GM18951 (cell line): ENCODE results near the gene COL6A2.

Experiments
- POLR2A ChIP-seq: IDR thresholded peaks from 4 replicates; pipeline ENCODE4 v1.6.1; 2011; ENCODE audit warnings: mild to moderate bottlenecking; ENCODE audit not compliant: insufficient read length, insufficient read depth; ENCODE audit errors: extremely low read depth
- in situ Hi-C: fragments of 300-500 bp; cut with MboI; formaldehyde crosslinking; loops from one replicate; pipeline ENCODE4 v1.12.0; 2022; ENCODE audit warnings: low sequenced_read_pairs, mixed read lengths, inconsistent platforms; ENCODE audit not compliant: unreplicated experiment

COL6A2 gene

DNA sequence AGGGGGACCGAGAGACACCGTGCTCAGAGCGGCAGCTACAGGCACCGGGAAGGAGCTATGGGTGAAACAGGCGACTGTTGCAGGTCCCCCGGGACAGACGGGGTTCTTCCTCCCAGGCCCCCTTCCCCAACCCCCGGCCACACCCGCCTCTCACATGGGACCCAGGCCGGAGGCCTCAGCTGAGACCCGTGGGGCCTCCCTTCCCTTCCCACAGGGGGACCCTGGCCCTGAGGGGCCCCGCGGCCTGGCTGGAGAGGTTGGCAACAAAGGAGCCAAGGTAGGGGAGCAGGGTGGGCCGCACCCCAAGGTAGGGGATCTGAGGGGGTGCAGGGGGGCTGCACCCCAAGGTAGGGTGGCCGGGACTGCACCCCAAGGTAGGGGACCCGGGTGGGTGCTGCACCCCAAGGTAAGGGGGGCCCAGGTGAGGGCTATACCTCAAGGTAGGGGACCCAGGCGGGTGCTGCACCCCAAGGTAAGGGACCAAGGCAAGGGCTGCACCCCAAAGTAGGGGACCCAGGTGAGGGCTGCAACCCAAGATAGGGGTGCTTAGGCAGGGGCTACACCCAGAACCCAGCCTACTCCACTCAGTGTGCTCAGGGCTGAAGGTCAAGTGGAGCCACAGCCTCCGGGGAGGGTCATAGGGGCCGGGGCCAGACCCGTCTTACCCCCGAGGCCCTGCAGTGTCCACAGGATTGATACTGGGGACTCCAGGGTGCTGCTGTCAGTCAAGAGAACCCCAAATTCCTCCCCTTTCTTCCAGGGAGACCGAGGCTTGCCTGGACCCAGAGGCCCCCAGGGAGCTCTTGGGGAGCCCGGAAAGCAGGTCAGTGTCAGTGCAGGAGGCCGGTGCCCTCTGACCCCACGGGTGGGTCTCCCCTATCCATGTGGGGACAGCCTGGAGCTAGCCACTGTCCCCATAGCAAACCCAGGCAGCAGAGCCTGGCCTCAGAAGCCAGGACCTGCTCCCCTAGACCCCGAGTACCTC, 22.7 kb downstream of the COL6A2 start:
- in situ Hi-C loops = no loop called here
- no peak for TF ChIP-seq POLR2A

DNA sequence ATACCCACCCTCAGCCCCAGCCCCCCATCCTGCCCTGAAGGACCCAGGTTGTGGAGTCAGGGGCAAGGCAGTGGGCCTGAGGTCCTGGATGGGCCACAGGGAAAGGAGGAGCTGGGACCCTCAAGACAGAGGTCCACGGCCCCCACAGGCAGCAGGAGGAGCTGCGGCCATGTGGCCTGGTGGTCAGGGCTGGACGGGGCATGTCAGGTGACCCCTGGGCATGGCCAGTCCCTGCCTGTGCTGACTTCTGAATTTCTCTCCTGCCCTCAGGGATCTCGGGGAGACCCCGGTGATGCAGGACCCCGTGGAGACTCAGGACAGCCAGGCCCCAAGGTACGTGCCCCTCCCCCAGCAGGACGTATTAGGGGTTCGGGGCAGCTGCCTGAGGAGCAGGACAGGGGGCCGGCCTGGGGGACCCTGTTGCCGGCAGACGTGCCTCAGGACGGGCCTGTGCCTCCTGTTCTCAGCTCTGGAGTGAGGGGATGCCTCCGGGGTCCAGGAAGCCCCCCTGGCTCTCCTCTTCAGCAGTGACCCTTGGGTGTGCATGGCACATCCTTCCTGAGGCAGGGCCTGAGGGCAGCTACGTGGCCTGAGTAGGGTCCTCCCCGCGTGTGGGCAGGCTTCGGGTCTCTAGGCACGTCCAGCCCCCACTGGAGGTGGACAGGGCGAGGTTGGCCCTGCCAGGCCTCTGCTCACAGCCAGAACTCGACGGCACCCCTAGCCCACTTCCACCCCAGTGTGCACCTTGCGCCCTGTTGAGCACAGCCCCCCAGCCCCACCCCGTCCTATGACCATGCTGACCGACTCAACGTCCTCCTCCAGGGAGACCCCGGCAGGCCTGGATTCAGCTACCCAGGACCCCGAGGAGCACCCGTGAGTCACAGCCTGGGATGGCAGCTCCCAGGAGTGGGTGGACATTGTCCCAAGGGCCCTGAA, 23.6 kb downstream of the COL6A2 start:
- no peak for TF ChIP-seq POLR2A
- in situ Hi-C loops = no loop called here

DNA sequence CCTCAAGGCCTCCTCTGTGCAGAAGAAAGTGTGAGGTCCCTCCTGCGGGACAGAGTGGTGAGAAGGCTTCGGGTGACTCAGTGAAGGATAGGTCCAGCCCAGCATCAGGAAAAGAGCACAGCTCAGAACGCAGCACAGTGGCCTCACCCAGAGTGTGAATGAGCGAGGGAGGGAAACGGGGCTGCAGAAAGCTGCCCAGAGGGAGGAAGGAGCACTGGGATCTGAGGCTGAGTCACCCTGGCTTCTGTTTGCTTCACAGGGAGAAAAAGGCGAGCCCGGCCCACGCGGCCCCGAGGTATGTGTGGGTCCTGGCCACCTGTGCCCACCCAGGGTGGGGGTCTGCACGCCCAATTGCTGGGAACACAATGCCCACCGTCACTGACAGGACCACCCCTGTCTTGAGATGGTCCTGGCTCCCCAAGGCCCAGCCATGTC, 24.3 kb downstream of the COL6A2 start:
- in situ Hi-C loops = no loop called here
- TF ChIP-seq POLR2A = no peak

DNA sequence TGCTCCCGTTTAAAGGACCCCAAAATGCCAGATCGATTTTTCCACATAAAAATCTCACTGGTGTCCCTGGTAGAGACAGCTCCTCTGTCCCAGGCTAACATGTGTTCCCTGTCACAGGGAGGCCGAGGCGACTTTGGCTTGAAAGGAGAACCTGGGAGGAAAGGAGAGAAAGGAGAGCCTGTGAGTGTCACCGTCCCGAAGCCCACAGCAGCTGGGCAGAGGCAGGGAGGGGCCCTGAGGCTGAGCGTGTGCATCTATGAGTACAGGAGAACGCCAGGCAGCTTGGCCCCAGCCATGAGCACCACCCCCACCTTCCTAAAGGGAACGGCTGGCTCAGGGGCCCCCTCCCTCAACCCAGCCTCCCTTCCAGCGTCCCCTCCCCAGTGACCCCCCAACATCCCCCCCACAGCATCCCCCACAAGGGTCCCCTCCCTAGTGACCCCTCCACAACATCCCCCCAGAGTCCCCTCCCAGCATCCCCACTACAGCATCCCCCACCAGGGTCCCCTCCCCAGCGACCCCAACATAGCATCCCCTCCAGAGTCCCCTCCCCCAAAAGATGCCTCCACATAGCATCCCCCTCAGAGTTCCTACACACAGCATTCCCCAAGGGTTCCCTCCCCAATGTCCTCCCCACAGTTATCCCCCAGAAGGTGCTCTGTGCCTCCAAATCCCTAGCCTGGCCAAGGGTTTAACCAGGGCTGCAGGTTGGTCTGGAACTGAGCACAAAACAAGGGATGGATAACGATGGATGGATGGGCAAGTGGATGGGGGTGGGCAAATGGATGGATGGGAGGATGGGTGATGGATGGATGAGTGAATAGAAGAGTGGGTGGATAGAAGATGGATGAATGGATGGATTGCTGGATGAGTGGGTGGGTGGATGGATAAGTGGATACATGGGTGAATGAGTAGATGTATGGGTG, 25.1 kb downstream of the COL6A2 start:
- no peak for TF ChIP-seq POLR2A
- in situ Hi-C loops = no loop called here

DNA sequence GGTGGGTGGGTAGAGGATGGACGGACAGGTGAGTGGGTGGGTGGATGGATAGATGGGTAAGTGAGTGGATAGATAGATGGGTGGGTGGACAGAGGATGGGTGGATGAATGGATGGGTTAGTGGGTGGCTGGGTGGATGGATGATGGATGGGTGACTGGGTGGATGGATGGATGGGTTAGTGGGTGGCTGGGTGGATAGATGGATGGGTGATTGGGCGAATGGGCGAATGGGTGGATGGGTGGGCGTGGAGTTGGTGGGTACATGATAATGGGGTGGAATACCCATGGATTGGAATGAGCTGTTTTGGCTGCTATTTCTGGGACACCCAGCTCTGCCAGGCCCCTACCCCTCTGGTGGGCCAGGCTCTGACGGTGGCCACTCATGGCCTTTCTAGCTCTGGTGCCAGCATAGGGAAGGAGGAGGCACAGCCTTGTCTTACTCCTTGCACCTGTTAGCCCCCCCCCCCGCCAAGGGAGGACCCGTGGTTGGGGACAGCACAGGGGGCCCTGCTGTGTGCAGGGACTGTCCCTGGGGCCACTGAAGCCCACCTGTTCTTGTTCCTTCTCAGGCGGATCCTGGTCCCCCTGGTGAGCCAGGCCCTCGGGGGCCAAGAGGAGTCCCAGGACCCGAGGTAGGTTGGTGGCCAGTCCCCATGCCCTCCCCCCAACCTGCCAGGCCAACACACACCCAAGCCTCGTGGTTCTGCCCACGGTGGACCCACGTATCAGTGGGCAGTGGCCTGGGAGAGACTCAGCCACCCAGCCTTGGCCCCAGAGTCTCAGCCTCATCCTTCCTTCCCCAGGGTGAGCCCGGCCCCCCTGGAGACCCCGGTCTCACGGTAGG, 26.4 kb downstream of the COL6A2 start:
- TF ChIP-seq POLR2A = no peak
- in situ Hi-C loops = no loop called here

DNA sequence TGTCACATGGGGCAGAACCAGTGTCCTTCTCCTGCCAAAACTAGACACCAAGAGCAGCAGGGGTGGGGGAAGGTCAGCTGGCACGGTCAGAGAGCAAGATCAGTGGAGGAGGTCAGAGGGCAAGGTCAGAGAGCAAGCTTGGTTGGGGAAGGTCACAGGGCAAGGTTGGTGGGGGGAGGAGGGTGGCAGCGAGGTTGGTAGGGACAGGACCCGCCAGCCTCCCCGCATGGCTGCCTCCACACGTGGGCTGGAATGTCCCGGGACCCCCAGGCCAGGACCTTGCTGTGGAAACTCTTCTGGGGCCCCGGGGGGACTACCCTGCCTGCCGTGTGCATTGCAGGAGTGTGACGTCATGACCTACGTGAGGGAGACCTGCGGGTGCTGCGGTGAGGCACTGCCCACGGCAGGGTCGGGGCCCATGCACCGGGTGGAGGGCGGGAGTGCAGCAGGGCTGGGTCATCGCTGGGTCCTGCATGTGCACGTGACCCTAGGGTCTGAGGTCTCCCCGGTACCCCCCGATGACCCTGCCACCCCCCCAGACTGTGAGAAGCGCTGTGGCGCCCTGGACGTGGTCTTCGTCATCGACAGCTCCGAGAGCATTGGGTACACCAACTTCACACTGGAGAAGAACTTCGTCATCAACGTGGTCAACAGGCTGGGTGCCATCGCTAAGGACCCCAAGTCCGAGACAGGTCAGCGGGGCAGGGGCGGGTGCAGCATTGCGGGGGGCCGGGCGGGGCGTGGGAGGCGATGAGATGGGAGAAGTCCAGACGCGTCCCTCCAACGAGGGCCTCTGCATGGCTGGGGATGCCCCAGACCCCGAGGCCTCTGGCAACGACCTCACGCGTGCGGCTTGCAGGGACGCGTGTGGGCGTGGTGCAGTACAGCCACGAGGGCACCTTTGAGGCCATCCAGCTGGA, 27.3 kb downstream of the COL6A2 start:
- in situ Hi-C loops = no loop called here
- no peak for TF ChIP-seq POLR2A

DNA sequence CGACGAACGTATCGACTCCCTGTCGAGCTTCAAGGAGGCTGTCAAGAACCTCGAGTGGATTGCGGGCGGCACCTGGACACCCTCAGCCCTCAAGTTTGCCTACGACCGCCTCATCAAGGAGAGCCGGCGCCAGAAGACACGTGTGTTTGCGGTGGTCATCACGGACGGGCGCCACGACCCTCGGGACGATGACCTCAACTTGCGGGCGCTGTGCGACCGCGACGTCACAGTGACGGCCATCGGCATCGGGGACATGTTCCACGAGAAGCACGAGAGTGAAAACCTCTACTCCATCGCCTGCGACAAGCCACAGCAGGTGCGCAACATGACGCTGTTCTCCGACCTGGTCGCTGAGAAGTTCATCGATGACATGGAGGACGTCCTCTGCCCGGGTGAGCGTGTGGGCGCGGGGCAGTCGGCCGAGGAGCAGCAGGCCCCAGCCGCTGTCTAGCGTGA, 28.0 kb downstream of the COL6A2 start:
- no peak for TF ChIP-seq POLR2A
- in situ Hi-C loops = no loop called here

DNA sequence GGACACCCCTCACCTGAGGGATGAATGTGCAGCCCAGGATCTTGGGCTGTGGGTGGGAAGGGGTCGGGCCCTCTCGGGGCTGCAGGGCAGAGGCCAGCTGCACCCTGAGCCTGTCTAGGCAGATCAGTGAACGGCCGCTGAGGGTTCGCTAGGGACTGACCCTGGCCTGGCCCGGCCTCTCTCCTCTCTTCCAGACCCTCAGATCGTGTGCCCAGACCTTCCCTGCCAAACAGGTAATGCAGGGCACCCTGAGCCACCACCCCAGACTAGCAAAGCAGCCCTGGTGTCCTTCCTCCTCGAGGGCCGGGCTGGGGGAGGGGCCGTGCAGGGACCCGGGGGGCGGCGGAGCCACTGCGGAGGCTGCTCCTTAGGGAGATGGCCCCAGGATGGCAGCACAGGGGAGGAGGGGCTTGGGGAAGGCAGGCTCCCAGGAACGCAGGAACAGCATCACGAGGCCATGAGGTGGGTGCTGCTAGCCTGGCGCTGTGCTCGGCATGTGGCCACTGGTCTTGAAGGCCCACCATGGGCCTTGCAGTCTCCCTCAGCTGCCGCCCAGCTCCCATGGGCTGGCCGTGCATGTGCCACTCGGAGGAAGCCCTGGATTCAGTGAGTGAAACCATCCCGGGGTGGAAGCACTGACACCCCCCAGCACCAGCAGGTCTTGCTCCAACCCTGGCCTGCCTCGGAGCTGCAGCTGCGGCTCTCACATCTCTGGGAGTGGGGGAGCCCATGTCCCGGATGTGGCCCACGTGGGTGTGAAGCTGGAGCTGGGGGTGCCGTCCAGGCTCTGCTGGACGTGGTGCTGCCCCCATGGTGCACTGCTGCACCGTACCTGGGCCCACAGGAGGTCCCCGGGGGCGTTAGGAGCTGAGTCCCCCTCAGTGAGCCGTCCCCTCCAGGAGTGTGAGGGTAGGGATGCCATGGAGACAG, 28.7 kb downstream of the COL6A2 start:
- no peak for TF ChIP-seq POLR2A
- in situ Hi-C loops = no loop called here

DNA sequence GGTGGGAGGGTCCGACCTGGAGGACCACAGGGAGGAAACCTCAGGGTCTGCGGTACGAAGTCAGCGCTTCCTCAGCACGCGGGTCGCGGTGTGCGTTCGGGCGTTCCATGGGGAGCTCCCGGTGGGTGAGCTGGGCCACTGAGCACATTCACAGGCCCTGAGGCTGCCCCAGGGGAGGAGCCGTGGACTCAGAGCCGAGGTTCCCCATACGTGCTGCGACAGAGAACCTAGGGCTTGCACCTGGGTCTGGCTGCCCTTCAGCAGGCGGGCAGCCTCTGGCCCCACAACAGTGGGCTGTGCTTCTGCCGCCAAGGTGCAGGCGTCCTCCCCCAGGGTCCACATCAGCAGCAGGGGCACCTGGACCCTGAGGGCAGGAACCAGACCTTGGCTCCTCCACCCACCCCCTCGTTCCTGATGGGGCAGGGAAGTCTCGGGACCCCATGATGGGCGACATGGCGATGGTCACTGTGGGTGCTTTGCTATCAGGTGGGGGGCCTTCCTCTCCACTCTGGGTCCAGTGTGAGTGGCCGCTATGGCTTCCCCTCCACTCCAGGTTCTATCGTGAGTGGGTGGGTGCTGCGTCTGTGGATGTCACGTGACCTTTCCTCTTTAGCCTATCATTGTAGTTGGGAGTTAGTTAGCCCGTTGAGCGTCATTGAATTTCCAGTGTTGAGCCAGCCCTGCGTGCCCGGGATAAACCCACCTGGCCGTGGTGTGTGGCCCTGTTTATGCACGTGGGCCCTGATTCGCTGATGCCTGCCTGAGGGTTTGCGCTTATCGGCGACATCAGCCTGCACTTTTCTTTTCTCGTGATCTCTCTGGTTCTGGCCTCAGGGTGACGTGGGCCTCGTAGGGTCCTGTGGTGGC, 29.6 kb downstream of the COL6A2 start:
- in situ Hi-C loops = no loop called here
- no peak for TF ChIP-seq POLR2A
